Stimulated activated memory B cell treated with anti-CD40 and anti-IgM and Interleukin-4, amounts not matched to agents 10 μg/mL and 1 μg/mL and 100 μg/mL, for 72 hours (primary cell): ENCODE measurements around the gene CLPTM1.

Experiments used
- ATAC-seq: fragments of 150-1000 bp; cut with Tn5 transposase; 2 replicates; pipeline ENCODE4 v1.10.0; 2021
- H3K27ac Mint-ChIP-seq: one replicate; pipeline ENCODE4 v1.8.0; 2022; ENCODE audit warnings: mild to moderate bottlenecking, mixed read lengths
- H3K27me3 Mint-ChIP-seq: one replicate; pipeline ENCODE4 v1.8.0; 2022; ENCODE audit warnings: mixed read lengths
- H3K36me3 Mint-ChIP-seq: one replicate; pipeline ENCODE4 v1.8.0; 2022; ENCODE audit warnings: mixed read lengths
- H3K4me1 Mint-ChIP-seq: one replicate; pipeline ENCODE4 v1.8.0; 2022; ENCODE audit warnings: mixed read lengths
- H3K4me3 Mint-ChIP-seq: one replicate; pipeline ENCODE4 v1.8.0; 2022; ENCODE audit warnings: mild to moderate bottlenecking, moderate library complexity, mixed read lengths
- H3K9me3 Mint-ChIP-seq: one replicate; pipeline ENCODE4 v1.8.0; 2022; ENCODE audit warnings: mixed read lengths

Gene CLPTM1

DNA sequence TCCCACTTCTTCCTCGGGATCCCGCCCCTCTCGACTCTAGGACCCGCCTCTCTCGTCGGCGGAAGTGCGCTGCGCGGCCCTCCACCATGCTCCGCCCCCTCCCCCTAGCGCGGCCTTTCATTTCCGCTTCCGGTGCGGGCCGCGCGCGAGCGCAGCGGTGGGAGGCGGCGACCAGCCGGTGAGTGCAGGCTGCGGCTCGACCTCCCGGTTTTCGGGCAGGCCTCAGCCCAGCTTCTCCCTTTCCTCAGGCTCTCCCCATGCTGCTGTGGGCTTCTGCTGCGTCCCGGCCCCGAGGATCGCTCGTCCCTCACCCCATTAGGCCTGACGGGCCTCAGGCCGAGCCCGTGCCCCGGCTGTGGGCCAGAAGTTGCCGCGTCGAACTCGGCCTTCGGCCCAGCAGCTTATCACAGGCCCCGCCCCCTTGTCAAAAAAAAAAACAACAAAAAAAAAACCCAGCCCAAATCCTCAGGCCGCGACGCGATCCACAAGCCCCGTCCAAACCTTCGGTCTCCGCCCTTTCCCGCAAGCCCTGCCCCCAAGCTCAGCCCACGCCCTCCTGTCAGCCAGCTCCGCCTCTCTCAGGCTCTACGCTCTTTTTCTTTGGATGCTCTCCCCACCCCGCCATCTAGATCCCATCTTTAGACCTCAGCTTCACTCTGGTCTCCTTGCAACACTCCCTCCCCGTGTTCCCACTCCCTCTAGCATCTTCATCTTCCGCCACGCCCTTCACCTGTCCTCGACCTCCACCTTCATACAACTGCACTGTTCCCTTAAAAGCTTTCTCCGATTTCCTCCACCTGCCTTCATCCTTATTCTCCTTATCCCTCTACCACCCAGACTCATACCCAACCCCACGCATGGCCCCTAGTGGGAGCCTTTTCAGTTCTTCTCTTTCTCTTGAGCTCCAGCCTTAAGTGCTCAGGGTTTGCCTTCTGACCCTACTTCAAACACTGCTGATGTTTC, 84.0 kb downstream of the CLPTM1 start, which contains the start of gene CLASRP:
Gene CLASRP (plus strand): TSS at position 115 of the 963 bp plus-strand sequence. CDS start 1,168 bp downstream, outside the sequence.
- Mint-ChIP-seq H3K4me1 (peaks cover 38% of the 10 kb centered on the region), H3K4me3 (peak within 1 kb of the TSS; percentile 87), H3K36me3 (peaks cover 55% of the 10 kb centered on the region), H3K27ac (peak within 1 kb of the TSS; percentile 92), H3K27me3 (no peaks in the 10 kb centered on the region), H3K9me3 (no peaks in the 10 kb centered on the region)
- peak; percentile 96 for ATAC-seq

DNA sequence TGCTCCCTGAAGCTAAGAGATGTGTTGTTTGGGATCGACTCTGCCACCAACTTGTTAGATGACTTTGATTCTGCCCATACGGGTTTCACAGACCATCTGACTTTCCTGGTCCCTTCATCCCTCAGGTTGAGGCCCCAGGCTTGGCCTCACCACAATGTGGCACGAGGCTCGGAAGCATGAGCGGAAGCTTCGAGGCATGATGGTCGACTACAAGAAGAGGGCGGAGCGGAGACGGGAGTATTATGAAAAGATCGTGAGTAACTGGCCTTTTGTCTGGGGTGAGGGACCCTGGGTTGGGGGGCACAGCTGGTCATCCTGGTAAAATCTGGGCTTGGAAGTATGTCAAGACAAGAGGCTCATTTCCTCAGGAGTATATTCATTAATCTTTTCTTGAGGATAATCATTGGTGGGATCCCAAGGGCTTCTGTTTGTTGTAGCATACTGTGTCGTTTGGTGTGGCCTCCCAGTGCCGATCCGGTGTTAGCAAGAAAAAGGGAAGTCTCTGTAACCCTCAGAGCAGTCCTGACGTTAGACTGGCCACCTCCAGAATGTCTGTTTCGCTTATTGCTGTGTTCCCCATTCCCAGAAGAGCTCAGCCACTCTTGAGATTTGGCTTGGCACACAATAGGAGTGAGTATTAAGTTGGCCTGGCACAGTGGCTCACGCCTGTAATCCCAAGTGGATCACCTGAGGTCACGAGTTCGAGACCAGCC, 85.0 kb downstream of the CLPTM1 start:
- no peak for ATAC-seq
- H3K27me3 Mint-ChIP-seq: no peaks in the 10 kb centered on the region
- H3K27ac Mint-ChIP-seq: peak overlapping the region; percentile 92
- peaks cover 54% of the 10 kb centered on the region for H3K36me3 Mint-ChIP-seq
- no peaks in the 10 kb centered on the region for H3K9me3 Mint-ChIP-seq
- peak overlapping the region; percentile 87 for H3K4me3 Mint-ChIP-seq
- peaks cover 45% of the 10 kb centered on the region for H3K4me1 Mint-ChIP-seq

DNA sequence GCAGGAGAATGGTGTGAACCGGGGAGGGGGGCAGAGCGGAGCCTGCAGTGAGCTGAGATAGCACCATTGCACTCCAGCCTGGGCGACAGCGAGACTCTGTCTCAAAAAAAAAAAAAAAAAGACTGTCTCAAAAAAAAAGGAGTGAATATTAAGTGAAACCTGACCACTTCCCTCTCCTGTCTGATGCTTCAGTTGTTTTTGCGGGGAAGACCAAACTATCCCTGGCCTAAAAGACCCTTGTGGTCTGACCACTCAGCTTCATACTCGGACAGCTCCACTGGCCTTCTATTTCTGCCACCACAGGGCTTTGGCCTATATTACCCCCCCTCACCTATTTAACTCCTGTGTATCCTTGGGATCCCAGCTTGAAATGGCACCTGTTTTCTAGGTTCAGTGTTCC, 85.9 kb downstream of the CLPTM1 start:
- Mint-ChIP-seq H3K4me3 (peak overlapping the region; percentile 87), H3K36me3 (peaks cover 57% of the 10 kb centered on the region), H3K27ac (peak overlapping the region; percentile 92), H3K27me3 (no peaks in the 10 kb centered on the region), H3K4me1 (peaks cover 54% of the 10 kb centered on the region), H3K9me3 (no peaks in the 10 kb centered on the region)
- no peak for ATAC-seq
